ENCODE measurements around the gene DLG5.

DLG5 gene

GRCh38 chr10:77940225-77940624 lies 13.7 kb upstream of the DLG5 start:
- TF ChIP-seq CTCF (IDR thresholded peaks at IDR 0.05; ENCODE audit: borderline replicate concordance, control extremely low read depth, extremely low read depth, insufficient read depth, missing control alignments), result no peak
- in situ Hi-C loops (cut with MboI; ENCODE audit: low sequenced_read_pairs, unreplicated experiment), result no loop called here
- DNase-seq (ENCODE audit: low spot score), result no peak

GRCh38 chr10:77939561-77940001 lies 13.0 kb upstream of the DLG5 start:
- no peak for DNase-seq (ENCODE audit: low spot score)
- in situ Hi-C loops (cut with MboI; ENCODE audit: low sequenced_read_pairs, unreplicated experiment), result no loop called here
- no peak for TF ChIP-seq CTCF (IDR thresholded peaks at IDR 0.05; ENCODE audit: borderline replicate concordance, control extremely low read depth, extremely low read depth, insufficient read depth, missing control alignments)

GRCh38 chr10:77936697-77937567 lies 10.4 kb upstream of the DLG5 start:
- TF ChIP-seq CTCF (IDR thresholded peaks at IDR 0.05; ENCODE audit: borderline replicate concordance, control extremely low read depth, extremely low read depth, insufficient read depth, missing control alignments), result no peak
- no peak for DNase-seq (ENCODE audit: low spot score)
- in situ Hi-C loops (cut with MboI; ENCODE audit: low sequenced_read_pairs, unreplicated experiment), result no loop called here

- in situ Hi-C loops (cut with MboI; ENCODE audit: low sequenced_read_pairs, unreplicated experiment), result no loop called here
- TF ChIP-seq CTCF (IDR thresholded peaks at IDR 0.05; ENCODE audit: borderline replicate concordance, control extremely low read depth, extremely low read depth, insufficient read depth, missing control alignments), result no peak
- no peak for DNase-seq (ENCODE audit: low spot score)
Measured at GRCh38 chr10:77932016-77932715, 5.6 kb upstream of the DLG5 start.

- TF ChIP-seq CTCF (IDR thresholded peaks at IDR 0.05; ENCODE audit: borderline replicate concordance, control extremely low read depth, extremely low read depth, insufficient read depth, missing control alignments), result no peak
- DNase-seq (ENCODE audit: low spot score), result no peak
- in situ Hi-C loops (cut with MboI; ENCODE audit: low sequenced_read_pairs, unreplicated experiment), result no loop called here
Measured at GRCh38 chr10:77927402-77928246, 1.1 kb upstream of the DLG5 start.
